Measurements from ENCODE around the gene FOXF2.

The FOXF2 gene

GRCh38 chr6:1415416-1416063, 26.2 kb downstream of the FOXF2 start:
- DNase-seq, result no peak

GRCh38 chr6:1416191-1416760, 26.9 kb downstream of the FOXF2 start:
- no peak for DNase-seq

GRCh38 chr6:1416820-1417219, 27.4 kb downstream of the FOXF2 start:
- DNase-seq, result no peak

DNA sequence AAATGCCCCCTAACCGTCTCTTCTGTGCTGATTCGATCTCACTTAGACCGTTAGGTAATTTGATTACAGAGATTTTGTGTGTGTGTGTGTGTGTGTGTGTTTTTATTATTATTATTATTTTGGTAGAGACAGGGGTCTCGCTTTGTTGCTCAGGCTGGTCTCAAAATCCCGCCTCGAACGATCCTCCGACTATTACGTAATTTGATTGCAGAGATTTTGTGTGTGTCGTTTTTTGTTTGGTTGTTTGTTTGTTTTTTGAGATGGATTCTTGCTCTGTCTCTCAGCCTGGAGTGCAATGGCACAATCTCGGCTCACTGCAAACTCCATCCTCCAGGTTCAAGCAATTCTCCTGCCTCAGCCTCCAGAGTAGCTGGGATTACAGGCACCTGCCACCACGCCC, 28.3 kb downstream of the FOXF2 start:
- DNase-seq, result no peak

DNA sequence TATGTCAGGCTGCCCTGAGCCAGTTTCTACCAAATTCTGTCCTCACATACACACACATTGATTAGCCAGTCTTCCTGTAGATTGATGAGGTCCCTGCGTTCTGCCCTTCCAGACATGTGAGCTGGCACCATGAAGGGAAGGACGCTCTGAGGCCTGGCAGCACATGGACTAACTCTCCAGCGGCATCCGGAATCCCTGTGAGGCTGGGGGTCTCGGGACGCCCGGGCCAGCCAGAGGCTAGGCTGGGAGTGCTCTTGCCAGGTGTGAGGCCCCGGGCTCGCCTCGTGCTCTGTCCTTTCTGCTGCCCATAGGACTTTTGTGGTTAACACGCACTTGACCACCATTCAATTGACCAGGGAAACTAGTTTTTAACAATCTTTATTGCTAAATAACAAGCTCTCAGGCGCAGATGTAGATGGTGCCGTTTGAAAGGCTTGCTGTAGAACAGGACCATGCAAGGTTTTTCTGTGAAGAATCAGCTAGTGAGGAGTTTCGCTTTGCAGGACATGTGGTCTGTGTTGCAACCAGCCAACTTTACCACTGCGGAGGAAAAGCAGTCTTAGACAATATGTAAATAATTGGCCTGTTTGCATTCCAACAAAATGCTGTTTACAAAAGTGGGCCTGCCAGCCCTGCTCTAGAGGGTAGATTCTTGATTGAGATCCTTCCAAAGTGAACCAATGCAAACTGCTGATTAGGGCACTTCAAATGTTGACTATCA, 29.3 kb downstream of the FOXF2 start:
- DNase-seq, result no peak

- DNase-seq, result no peak
Measured at GRCh38 chr6:1420382-1420781, 31.0 kb downstream of the FOXF2 start.

GRCh38 chr6:1422290-1422689, 32.9 kb downstream of the FOXF2 start:
- no peak for DNase-seq

GRCh38 chr6:1423578-1423977, 34.2 kb downstream of the FOXF2 start:
- DNase-seq, result no peak

DNA sequence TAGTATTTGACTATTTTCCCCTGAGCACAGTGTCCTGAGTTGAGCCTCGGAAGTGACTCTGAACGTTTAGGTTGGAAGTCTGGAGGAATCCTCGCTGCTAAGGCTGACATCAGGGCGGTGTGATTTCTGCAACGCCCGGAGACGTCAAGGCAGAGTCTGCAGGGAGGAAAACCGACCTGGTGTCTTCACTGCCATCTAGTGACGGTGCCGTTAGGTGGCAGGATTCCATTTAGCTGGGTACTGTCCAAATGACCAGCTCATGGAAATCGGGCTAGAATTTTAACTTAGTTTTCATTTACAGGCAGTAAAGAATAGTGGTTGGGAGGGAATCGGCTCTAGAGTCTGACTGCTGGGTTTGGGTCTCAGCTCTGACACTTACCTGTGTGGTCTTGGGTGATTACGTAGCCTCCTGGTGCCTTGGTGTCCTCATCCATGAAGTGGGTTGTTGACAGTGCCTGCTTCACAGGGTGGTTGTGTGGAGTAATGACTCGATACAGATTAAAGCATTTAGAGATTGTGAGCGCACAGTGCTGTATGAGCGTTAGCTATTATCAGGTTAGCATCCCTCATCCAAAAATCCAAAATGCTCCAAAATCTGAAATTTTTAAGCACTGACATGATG, 35.0 kb downstream of the FOXF2 start:
- DNase-seq, result peak; percentile 77

DNA sequence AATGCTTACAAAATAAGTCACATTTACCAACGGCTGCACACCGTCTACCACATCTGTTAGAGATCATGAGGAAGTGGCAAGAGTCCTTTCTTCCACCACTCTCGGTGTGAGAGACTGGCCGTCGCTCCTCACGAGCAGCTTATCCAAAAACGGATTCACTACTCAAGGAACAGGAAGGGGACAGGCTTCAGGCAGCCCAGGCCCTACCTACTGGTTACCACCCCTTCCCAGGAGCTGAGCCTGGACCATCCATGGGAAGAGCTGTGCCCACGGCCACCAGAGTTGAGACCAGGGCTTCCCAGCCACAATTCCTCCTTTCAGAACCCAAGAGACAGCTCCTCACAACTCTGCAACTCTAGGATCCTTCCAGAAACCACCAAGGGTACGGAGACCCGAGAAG, 37.0 kb downstream of the FOXF2 start:
- no peak for DNase-seq

GRCh38 chr6:1435806-1436205, 46.4 kb downstream of the FOXF2 start:
- peak; percentile 20 for DNase-seq

DNA sequence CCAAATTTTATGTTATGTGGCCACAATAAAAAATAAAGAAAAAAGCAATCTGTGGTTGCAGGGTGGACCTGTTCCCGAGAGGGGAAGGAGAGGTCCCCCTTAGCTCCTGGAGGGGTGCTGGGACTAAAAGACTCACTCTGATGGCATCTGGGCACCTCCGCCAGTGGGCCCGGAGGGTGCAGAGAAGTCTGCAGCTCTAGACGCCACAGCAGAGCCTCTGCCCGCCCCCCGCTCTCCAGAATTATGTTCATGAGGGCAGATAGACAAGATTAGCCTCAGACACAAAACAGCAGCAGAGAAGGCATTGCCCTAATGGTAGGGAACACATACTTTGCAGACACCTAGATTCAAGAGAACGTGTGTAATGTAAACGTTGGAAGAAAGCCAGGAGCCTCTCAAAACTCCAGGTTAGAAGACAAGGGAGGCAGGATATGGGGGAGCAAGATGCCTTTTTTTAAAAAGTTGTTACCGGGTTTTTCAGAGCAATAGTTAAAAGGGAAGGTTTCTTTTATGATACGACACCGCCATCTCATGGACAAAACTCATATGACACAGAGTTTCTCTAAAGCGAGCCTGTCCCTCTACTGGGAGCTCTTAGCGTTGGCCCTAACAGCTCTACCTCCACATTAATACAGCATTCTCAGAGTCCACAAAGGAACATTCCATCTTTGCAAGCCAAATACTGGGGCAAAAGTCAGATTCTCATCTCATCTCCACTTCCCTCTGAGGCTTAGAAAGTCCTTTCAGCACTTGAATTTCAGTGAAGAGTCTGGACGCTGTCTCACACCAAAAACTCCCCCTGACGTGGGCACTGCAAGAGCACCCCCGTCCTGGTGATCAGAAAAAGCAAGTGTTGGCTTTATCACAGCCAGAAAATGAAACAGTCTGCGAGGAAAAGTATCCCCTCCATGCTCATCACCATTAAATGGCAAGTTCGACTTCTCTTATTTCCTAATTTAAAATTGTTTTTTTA, 47.2 kb downstream of the FOXF2 start:
- DNase-seq, result peak; percentile 65

- peak; percentile 51 for DNase-seq
Measured at GRCh38 chr6:1437553-1438406, 48.4 kb downstream of the FOXF2 start.

GRCh38 chr6:1438471-1438881, 49.1 kb downstream of the FOXF2 start:
- peak; percentile 49 for DNase-seq

DNA sequence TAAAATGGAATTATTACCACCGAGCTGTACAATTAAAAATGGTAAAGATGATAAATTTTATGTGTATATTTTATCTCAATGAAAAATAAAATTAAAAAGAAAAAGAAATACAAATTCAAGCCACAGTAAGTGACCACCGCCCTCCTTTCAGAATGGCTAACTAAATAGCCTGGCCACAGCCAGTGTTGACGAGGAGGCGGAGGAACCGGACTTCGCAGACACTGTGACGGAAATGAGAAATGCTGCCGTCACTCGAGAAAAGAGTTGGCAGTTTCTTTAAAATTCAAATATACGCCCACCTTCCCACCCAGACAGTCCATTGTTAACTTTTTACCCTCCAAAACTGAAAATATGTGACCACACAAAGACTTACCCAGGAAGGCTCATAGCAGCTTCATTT, 50.0 kb downstream of the FOXF2 start:
- DNase-seq, result peak; percentile 11

GRCh38 chr6:1442929-1443328, 53.6 kb downstream of the FOXF2 start:
- peak; percentile 9 for DNase-seq
